Stimulated activated CD4-positive, alpha-beta T cell treated with anti-CD3 and anti-CD28 coated beads, Interleukin-2, amount 100 ng/mL, for 48 hours (primary cell): ENCODE data around the gene CERKL.

Experiments used
- DNase-seq, 2 donors: peaks; one replicate each; pipeline ENCODE4 v3.0.0-alpha.2; 2020

The CERKL gene

GRCh38 chr2:181499231-181499630 is 157.7 kb downstream of the CERKL start:
- DNase-seq = no peak
